ENCODE measurements around the gene GRIK2. TPM values are rescaled to one million over a fixed set of nuclear protein-coding genes. Genes with fewer than 3 reads are reported as not detected.

Gene GRIK2
- total RNA-seq, 2 donors from 2014 or later = 1.5 to 1.7 TPM

- intact Hi-C loops (cut with DNase I) = no loop called here
Measured at GRCh38 chr6:101907356-101908217, 514.1 kb downstream of the GRIK2 start.

GRCh38 chr6:101909366-101909765 is 515.9 kb downstream of the GRIK2 start:
- DNase-seq (ENCODE audit: low spot score) = no peak
- intact Hi-C loops (cut with DNase I) = no loop called here

More at GRCh38 chr6:101907356-101908217, 514.1 kb downstream of the GRIK2 start:
- no peak for DNase-seq (ENCODE audit: low spot score)

- intact Hi-C loops (cut with DNase I) = no loop called here
- no peak for DNase-seq (ENCODE audit: low spot score)
Measured at GRCh38 chr6:101912311-101912710, 518.8 kb downstream of the GRIK2 start.

GRCh38 chr6:101918471-101918870 is 525.0 kb downstream of the GRIK2 start:
- intact Hi-C loops (cut with DNase I) = loop anchor here in 1 of 2 donors (2.0 kb wide), 1 partner anchor 22 kb away; no protein-coding TSS in a partner anchor

DNA sequence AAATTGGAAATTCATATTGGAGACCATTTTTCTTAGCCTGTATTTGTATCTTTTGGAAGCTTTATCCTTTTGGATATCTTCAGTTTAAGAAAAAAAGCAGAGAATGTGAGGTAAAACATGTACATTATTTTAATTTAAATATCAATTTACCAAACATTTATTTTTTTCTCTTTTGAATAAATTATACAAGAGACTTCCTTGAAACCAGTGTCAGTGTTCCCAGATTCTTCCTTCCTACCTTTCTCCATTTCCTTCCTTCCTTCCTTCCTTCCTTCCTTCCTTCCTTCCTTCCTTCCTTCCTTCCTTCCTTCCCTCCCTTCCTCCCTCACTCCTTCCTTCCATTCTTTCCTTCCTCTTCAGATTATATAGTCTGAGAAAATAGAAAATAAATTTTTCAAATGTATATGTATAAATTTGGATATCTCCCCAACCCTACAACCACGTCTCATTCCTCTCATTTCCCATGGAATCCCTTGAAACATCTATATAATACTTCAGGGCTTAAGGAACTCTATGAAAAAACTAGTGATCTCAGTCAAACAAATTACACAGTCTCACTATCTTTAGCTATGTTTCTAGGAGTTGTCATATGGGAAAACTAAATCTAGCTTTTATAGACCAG is 528.4 kb downstream of the GRIK2 start:
- no peak for DNase-seq (ENCODE audit: low spot score)
- intact Hi-C loops (cut with DNase I) = no loop called here

More at GRCh38 chr6:101918471-101918870, 525.0 kb downstream of the GRIK2 start:
- DNase-seq (ENCODE audit: low spot score) = no peak

- intact Hi-C loops (cut with DNase I) = no loop called here
- no peak for DNase-seq (ENCODE audit: low spot score)
Measured at GRCh38 chr6:101926149-101926925, 532.8 kb downstream of the GRIK2 start.

DNA sequence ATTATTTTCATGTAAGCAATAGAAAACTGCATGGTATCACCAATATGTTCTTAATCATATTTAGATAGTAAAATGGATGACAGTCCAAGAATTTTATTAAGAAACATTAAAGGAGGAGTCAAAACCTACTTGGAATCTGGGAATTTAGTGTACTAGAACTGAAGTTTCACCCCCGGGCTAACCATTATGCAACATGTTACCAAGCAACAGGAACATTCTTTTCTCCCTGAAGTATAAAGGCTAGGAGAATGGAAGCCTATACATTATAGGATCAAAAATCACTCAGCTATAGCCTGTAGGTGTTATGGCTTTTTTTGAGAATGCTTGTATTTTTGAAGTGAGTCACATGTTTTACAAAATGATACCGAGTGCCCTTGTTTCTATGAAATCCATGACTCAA is 538.3 kb downstream of the GRIK2 start:
- intact Hi-C loops (cut with DNase I) = no loop called here
- DNase-seq (ENCODE audit: low spot score) = no peak

- intact Hi-C loops (cut with DNase I) = no loop called here
- no peak for DNase-seq (ENCODE audit: low spot score)
Measured at GRCh38 chr6:101932704-101933103, 539.2 kb downstream of the GRIK2 start.

DNA sequence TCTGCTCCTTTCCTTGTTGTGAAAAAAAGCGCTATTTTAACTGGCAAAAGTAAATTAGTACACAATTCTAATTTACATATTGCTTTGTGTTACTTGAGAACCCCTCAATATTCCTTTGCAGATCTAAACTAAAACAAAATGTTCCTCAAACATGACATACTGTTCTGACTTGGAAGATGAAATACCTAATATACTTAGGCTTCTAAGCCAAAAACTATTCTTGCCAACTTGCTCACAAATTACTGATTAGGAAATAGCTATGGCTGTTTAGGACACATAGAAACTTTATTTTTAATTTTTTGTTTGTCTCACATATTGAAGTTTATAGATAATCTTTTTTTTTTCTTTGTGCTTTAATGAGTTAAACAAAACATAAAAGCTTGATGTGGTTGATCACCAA is 542.2 kb downstream of the GRIK2 start:
- no peak for DNase-seq (ENCODE audit: low spot score)
- intact Hi-C loops (cut with DNase I) = no loop called here

GRCh38 chr6:101936516-101936915 is 543.0 kb downstream of the GRIK2 start:
- intact Hi-C loops (cut with DNase I) = no loop called here
- no peak for DNase-seq (ENCODE audit: low spot score)

DNA sequence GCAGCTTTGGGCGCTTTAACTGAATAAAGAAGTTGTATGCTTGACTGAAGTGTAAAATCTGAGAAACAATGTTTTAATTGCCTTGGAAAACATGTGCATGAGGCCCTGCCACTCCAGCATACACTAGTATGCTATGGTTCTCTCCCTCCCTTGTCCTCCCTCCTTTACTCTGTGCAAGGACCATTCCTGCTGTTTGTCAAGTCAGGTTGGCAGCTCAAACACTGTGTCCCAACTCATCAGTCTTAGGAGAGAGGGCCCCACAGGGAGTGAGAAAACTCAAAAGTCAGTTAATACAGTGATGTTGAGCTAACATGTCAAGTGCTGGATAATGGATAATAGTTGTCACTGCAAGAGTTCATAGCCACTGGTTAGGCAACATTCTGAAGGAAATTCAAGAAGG is 543.6 kb downstream of the GRIK2 start:
- intact Hi-C loops (cut with DNase I) = no loop called here
- DNase-seq (ENCODE audit: low spot score) = no peak

DNA sequence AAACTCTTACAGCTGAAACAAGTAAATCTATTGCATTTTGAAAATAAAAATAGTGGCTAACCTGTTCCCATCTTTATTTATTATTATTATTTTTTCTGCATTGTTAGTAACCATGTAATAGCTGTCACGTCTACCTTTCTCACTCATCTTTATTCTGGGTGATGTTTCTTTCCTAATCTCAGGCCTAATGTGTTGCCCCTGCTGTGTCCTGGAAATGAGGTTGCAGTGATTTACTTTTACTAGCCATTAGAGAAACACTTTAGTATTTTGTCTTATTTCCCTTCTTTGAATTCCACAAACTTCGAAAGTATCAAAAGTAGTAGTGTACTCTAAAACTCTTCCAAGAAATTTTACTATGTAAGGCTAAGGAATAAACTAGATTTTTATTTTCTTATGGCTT is 546.9 kb downstream of the GRIK2 start:
- intact Hi-C loops (cut with DNase I) = loop anchor here in 1 of 2 donors (2.0 kb wide), 1 partner anchor 22 kb away; no protein-coding TSS in a partner anchor
- no peak for DNase-seq (ENCODE audit: low spot score)

- intact Hi-C loops (cut with DNase I) = loop anchor here in 1 of 2 donors (5.0 kb wide), 1 partner anchor 640 kb away; no protein-coding TSS in a partner anchor
Measured at GRCh38 chr6:101956961-101957360, 563.5 kb downstream of the GRIK2 start.

DNA sequence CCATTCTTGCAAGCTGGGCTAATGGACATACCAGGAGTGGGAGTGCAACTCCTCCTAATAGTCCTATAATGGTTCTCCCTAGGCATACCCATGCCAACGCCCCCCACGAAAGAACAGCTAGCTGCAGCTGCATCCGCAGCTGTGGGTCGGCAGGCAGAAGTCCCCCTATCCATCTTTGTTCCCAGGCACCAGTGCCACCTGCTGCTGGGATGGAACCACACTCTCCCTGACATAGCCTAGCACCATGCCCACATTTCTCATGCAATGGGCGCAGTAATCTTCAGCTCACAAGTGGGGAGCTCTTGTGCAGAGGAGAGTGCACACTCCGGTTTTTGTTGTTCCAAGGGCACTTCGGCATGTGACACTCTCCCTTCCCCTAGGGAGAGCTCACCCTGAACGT is 567.8 kb downstream of the GRIK2 start:
- intact Hi-C loops (cut with DNase I) = no loop called here
- DNase-seq (ENCODE audit: low spot score) = no peak

More at GRCh38 chr6:101956961-101957360, 563.5 kb downstream of the GRIK2 start:
- no peak for DNase-seq (ENCODE audit: low spot score)

DNA sequence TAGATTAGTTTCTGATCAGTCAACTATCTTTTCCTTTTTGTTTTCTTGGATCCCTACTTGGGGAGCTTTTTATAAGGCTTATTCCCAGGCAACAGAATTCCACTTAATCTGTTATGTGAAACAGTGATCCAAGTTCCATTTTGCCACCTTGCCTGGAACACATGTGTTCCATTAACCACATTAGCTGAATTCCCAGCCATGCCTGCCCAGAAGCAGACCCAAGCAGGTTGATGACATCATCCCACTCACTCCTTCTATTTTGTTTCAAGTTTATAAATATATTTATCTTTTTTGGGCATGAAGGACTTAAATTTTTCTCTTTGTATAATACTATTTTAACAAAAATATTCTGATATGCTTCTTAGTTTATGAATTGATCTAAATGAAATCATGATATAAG is 587.4 kb downstream of the GRIK2 start:
- intact Hi-C loops (cut with DNase I) = no loop called here
- DNase-seq (ENCODE audit: low spot score) = no peak

GRCh38 chr6:101986476-101986875 is 593.0 kb downstream of the GRIK2 start:
- intact Hi-C loops (cut with DNase I) = no loop called here
- no peak for DNase-seq (ENCODE audit: low spot score)

- DNase-seq (ENCODE audit: low spot score) = no peak
- intact Hi-C loops (cut with DNase I) = no loop called here
Measured at GRCh38 chr6:101992286-101992685, 598.8 kb downstream of the GRIK2 start.

GRCh38 chr6:101994521-101994920 is 601.0 kb downstream of the GRIK2 start:
- no peak for DNase-seq (ENCODE audit: low spot score)
- intact Hi-C loops (cut with DNase I) = no loop called here

DNA sequence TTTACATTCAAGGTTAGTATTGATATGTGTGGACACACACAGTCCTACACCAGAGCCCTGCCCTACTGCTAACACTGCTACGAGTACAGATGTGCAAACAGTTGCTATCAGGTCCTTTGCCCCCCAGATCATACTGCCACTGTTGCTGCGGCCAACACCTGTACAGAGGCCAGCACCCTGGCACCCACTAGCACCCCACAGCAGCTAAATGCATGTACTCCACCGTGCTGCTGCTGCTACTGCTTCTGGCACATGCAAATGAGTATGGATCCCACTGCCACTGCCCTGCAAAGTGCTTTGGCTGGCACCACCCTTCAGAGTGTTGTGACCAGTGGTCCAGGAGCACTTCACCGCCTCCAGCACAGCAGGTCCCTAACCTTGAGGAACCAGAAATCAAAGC is 621.9 kb downstream of the GRIK2 start:
- intact Hi-C loops (cut with DNase I) = no loop called here
- peak; percentile 53 for DNase-seq (ENCODE audit: low spot score)

DNA sequence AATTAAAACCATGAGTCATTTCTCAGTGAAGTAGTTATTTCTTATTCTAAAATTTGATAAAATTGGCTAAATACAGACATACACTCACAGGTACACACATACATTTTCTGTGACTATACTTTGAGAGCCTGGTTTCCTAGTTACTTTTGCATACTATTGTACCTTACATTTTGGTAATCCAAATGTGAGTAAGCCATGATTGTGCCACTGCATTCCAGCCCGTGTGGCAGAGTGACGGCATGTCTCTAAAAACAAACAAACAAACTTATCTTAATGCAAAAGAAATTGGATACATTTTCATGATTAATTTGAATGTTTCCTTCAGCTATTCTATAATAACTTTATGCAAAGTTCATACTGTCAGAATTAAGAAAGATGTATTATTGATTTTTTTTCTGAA is 628.8 kb downstream of the GRIK2 start:
- no peak for DNase-seq (ENCODE audit: low spot score)
- intact Hi-C loops (cut with DNase I) = loop anchor here in 1 of 2 donors (5.0 kb wide), 1 partner anchor 620 kb away; no protein-coding TSS in a partner anchor

All from posterior vena cava (tissue), 2 donors.